Esophagus squamous epithelium (tissue), 5 donors: ENCODE measurements around the gene TMC8. TPM values are rescaled to one million over a fixed set of nuclear protein-coding genes. Genes with fewer than 3 reads are reported as not detected.
A peak's percentile ranks its signal among the peaks of the same experiment; 100 is the strongest.

Experiments
- DNase-seq: peaks from one replicate; lab custom pipeline; 2025; lab: John Stamatoyannopoulos, UW
- H3K27ac ChIP-seq, 4 donors: fragments of 200-600 bp; sonication (generic); one replicate each; pipeline ENCODE4 v1.5.1; 2016 to 2019; ENCODE audit warnings: mild to moderate bottlenecking in 1 of 4
- H3K27me3 ChIP-seq, 4 donors: fragments of 200-600 bp; sonication (generic); 1 replicate in 3 of 4; 2 replicates in 1 of 4; pipeline versions ENCODE4 v1.5.1 to v1.6.0; 2017 to 2021; ENCODE audit warnings: antibody characterized with exemption in 1 of 4
- H3K36me3 ChIP-seq, 3 donors: fragments of 200-600 bp; sonication (generic); one replicate each; pipeline ENCODE4 v1.5.1; 2016 to 2019
- H3K4me1 ChIP-seq, 3 donors: fragments of 200-600 bp; sonication (generic); one replicate each; pipeline ENCODE4 v1.5.1; 2017 to 2019
- H3K4me3 ChIP-seq, 4 donors: fragments of 200-600 bp; sonication (generic); 1 replicate in 3 of 4; 2 replicates in 1 of 4; pipeline ENCODE4 v1.5.1; 2016 to 2019; ENCODE audit warnings: mild to moderate bottlenecking in 2 of 4, moderate library complexity in 1 of 4
- H3K9me3 ChIP-seq, 3 donors: fragments of 200-600 bp; sonication (generic); one replicate each; pipeline ENCODE4 v1.5.1; 2016 to 2019
- POLR2A ChIP-seq, 4 donors: fragments of 450-650 bp; IDR thresholded peaks; one replicate each; pipeline ENCODE4 v1.6.1; 2017; ENCODE audit warnings: antibody characterized with exemption in 4 of 4, mild to moderate bottlenecking in 4 of 4, moderate library complexity in 3 of 4
- WGBS, 2 donors: methylation state at CpG; one replicate each; pipeline ENCODE4 v1.1.5; 2018; 5-methylcytosine and 5-hydroxymethylcytosine counted together
- intact Hi-C: fragments of 100-400 bp; cut with DNase I; formaldehyde crosslinking; loops from one replicate; pipeline ENCODE4 v1.15.0; 2022
- total RNA-seq, 4 donors: library from RNA; depleted of rRNA; stranded (reverse); fragments of >200 nt; gene quantifications; one replicate each; pipeline ENCODE4 v1.1.0, GENCODE V29; 2016
- TF ChIP-seq, protein P1 (sequence below), 6 experiments: fragments of 450-650 bp in 4 of 6; fragments of 200-600 bp in 2 of 6; sonication (generic) in 2 of 6; IDR thresholded peaks; one replicate each; pipeline ENCODE4 v1.5.1; 2016 to 2019; ENCODE audit warnings: antibody characterized with exemption in 6 of 6, mild to moderate bottlenecking in 4 of 6, moderate library complexity in 4 of 6
- donor health status: DM: yes; HTN: yes; CAD: no.

The TMC8 gene
- total RNA-seq, 4 donors from 2014 or later, result 1.00 to 5.7 (median 1.5) TPM

DNA sequence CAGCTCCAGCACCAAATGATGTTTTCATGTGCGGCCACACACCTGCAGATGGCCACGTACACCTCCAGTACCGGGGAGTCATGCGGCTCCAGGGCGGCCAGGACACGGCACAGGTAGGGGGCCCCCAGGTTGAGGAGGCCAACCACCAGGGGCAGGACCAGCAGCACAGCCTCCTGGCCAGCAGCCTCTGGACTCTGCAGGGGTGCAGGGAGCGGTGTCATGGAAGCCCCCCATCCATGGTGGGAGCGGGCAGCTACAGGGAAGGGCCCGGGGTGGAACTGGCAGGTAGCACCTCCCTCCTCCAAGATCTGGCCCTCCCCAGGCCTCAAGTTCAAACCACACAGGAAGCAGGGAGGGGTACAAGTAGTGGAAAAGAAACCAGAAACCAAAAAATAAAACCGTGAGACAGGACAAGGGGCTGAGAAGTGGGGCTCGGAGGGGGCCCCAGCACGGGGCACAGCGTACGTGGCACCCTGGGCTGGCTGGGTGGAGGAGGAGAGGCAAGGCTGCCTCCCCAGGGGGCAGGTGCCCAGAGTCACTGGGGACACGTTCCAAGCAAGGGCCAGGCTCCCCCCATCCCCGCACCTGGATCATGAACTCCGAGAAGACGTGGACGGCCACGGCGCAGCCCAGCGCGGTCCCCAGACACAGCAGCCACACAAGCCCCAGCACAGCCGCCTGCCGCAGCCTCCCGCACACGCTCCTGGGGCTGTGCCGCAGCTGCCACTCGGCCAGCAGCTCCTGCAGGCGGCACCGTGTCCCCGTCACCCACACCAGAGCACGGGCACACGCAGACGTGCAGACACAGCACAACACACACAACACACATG, 9.4 kb upstream of the TMC8 start:
- DNase-seq, result no peak
- H3K9me3 ChIP-seq, result no peaks in the 10 kb centered on the region
- intact Hi-C loops, result no loop called here
- TF ChIP-seq, protein P1, sequence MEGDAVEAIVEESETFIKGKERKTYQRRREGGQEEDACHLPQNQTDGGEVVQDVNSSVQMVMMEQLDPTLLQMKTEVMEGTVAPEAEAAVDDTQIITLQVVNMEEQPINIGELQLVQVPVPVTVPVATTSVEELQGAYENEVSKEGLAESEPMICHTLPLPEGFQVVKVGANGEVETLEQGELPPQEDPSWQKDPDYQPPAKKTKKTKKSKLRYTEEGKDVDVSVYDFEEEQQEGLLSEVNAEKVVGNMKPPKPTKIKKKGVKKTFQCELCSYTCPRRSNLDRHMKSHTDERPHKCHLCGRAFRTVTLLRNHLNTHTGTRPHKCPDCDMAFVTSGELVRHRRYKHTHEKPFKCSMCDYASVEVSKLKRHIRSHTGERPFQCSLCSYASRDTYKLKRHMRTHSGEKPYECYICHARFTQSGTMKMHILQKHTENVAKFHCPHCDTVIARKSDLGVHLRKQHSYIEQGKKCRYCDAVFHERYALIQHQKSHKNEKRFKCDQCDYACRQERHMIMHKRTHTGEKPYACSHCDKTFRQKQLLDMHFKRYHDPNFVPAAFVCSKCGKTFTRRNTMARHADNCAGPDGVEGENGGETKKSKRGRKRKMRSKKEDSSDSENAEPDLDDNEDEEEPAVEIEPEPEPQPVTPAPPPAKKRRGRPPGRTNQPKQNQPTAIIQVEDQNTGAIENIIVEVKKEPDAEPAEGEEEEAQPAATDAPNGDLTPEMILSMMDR (IDR thresholded peaks at IDR 0.05), result no peak
- no peak for TF ChIP-seq POLR2A (IDR thresholded peaks at IDR 0.05)
- peaks cover 16 to 53% (median 21%) of the 10 kb centered on the region in 3 donors for H3K4me1 ChIP-seq
- H3K36me3 ChIP-seq, result peaks cover 15 to 89% (median 26%) of the 10 kb centered on the region in 3 donors
- peak overlapping the region in 2 of 4 donors; percentile 7 to 37 for H3K4me3 ChIP-seq
- H3K27ac ChIP-seq, result peak overlapping the region in 2 of 4 donors; percentile 17 to 52
- 73 to 86% methylated on average over 10 to 12 of the region's 35 CpGs for WGBS, 2 donors
- H3K27me3 ChIP-seq, result no peaks in the 10 kb centered on the region

DNA sequence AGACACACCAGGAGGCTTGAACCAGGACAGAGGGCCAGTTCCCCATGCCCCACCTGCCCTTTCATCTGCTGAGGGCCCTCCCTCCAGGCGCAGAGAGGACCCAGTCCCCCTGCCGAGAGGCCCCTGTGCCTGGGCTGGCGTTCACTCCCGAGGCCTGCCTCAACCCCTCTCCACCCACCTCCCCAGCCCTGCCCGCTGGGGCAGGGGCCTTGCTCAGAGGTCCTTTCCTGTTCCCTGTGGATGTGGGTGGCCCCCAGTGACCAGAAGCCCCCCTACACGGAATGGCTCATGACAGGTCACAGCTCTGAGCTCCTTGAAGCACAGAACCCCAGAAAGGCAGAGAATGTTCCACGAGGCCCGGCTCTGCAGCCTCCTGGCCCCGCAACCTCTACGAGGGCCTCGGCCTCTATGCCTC, 8.8 kb upstream of the TMC8 start:
- DNase-seq, result no peak

DNA sequence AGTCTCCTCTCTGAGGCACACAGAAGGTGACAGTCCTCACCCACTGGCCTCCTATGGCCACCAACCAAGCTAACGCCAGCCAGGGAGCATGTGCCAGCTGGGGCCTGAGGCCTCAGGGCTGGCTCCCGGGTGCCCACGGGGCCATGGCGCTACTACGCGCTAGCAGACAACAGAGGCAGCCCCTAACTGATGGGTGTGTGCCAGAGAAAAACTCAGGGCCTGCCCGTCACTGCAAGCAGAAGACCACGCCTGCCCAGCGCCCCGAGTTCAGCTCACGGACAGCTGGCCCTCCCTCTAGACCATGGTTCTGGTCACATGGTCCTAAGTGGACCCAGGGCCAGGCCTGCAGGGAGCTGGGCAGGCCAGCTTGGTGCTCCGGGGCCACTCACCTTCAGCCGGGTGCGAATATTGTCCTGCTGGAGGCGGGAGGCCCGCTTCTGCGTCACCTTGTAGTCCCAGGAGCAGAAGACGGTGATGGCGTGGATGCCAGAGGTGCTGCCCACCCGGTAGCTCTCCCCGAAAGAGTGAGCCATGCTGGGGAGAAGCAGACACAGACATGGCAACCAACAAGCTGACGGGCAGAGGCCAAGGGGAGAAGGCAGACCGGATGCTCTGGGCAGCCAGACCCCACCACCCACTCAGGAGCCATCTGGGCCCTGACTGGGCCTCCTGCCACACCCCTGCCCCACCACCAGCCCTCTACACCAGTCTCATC, 8.2 kb upstream of the TMC8 start:
- Histone ChIP-seq H3K4me3 (no peak overlapping the region), H3K27me3 (no peaks in the 10 kb centered on the region), H3K9me3 (no peaks in the 10 kb centered on the region), H3K36me3 (peaks cover 15 to 81% (median 26%) of the 10 kb centered on the region in 3 donors), H3K4me1 (peaks cover 26 to 60% (median 33%) of the 10 kb centered on the region in 3 donors), H3K27ac (peak overlapping the region in 2 of 4 donors; percentile 17 to 52)
- TF ChIP-seq POLR2A (IDR thresholded peaks at IDR 0.05), result no peak
- TF ChIP-seq, protein P1 (IDR thresholded peaks at IDR 0.05), result no peak
- no peak for DNase-seq
- 62 to 94% methylated on average over 3 of the region's 23 CpGs for WGBS, 2 donors
- intact Hi-C loops, result no loop called here

More for the DNA sequence above, 8.8 kb upstream of the TMC8 start:
- Histone ChIP-seq H3K27ac (peak overlapping the region in 2 of 4 donors; percentile 17 to 52), H3K27me3 (no peaks in the 10 kb centered on the region), H3K4me3 (peak overlapping the region in 2 of 4 donors; percentile 7 to 37), H3K36me3 (peaks cover 15 to 87% (median 26%) of the 10 kb centered on the region in 3 donors), H3K4me1 (peaks cover 23 to 60% (median 27%) of the 10 kb centered on the region in 3 donors), H3K9me3 (no peaks in the 10 kb centered on the region)
- TF ChIP-seq, protein P1 (IDR thresholded peaks at IDR 0.05), result no peak
- TF ChIP-seq POLR2A (IDR thresholded peaks at IDR 0.05), result no peak
- intact Hi-C loops, result no loop called here
- WGBS, 2 donors, result 10 to 58% methylated on average over 2 to 10 of the region's 11 CpGs

DNA sequence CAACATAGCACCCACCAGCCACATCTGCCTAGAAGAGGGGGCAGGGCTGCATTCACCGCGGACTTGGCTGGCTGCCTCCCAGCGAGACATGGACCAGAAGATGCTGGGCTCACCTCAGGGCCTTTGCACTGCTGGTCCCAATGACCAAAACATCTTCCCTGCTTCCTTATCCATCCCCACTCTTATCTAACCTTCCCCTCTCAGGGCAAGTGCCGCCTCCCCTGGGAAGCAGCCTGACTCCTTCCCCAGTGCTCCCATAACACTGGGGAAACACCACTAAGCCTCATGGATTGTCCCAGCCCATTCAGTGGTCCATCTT, 7.7 kb upstream of the TMC8 start:
- no peak overlapping the region for H3K4me3 ChIP-seq
- H3K4me1 ChIP-seq, result peaks cover 25 to 60% (median 35%) of the 10 kb centered on the region in 3 donors
- peaks cover 15 to 79% (median 26%) of the 10 kb centered on the region in 3 donors for H3K36me3 ChIP-seq
- WGBS, 2 donors, result 94 to 100% methylated on average over 4 of the region's 4 CpGs
- H3K27ac ChIP-seq, result no peak overlapping the region
- H3K27me3 ChIP-seq, result no peaks in the 10 kb centered on the region
- H3K9me3 ChIP-seq, result no peaks in the 10 kb centered on the region
- TF ChIP-seq POLR2A (IDR thresholded peaks at IDR 0.05), result no peak
- TF ChIP-seq, protein P1 (IDR thresholded peaks at IDR 0.05), result no peak
- no peak for DNase-seq
- intact Hi-C loops, result no loop called here
